ENCODE data around the gene ADH4. TPM values are rescaled to one million over a fixed set of nuclear protein-coding genes. Genes with fewer than 3 reads are reported as not detected.

The ADH4 gene
- total and polyA plus RNA-seq, 2 of the 4 experiments (the other 2 are of a cell fraction), result not detected

DNA sequence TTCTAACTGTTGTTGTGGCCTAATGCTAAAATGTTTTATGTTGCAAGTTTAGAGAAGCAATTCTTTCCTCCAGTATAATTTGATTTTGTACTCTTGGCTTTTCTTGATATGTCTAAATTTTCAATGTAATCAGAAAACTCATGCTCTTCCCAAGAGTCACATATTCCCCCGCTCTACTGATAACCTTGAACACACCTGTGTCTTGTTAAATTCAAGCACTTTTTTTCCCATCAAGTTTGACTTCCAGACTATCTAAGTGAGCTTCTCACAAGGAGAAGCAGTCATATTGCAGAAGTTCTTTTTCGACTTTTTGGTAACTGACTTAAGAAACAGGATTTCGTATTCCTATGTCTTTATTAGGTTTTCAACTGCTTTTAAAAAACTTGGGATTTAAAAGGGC is 7.4 kb upstream of the ADH4 start:
- intact Hi-C loops (cut with micrococcal nuclease), result no loop called here
- Histone ChIP-seq H2AK9ac (replicated peaks; ENCODE audit: low read depth, low read length, poor library complexity) (no peak overlapping the region), H4K91ac (ENCODE audit: insufficient read depth, low read depth, low read length) (no peak overlapping the region), H4K5ac (ENCODE audit: low read depth, low read length) (no peak overlapping the region), H3K4me2 (ENCODE audit: low read depth, low read length) (no peak overlapping the region), H3K18ac (ENCODE audit: low read depth, low read length) (no peak overlapping the region), H4K20me1 (ENCODE audit: insufficient read depth, low read length) (no peaks in the 10 kb centered on the region), H4K8ac (ENCODE audit: low read depth in 2 of 2, low read length in 2 of 2) (no peak overlapping the region), H3K14ac (replicated peaks; ENCODE audit: low read depth, low read length) (no peak overlapping the region), H3K27ac (ENCODE audit: insufficient read depth, low read length) (no peak overlapping the region), H2BK5ac (ENCODE audit: low read depth, low read length, poor library complexity, severe bottlenecking) (no peak overlapping the region), H3K9me1 (ENCODE audit: insufficient read depth, low read length) (no peaks in the 10 kb centered on the region), H3K27me3 (ENCODE audit: control insufficient read depth, insufficient read depth, low read length) (no peaks in the 10 kb centered on the region), H3K4me3 (ENCODE audit: insufficient read depth, low read depth, low read length) (no peak overlapping the region), H3K79me1 (ENCODE audit: low read depth in 1 of 2, low read length in 2 of 2) (no peaks in the 10 kb centered on the region), H3K4me1 (ENCODE audit: control insufficient read depth, insufficient read depth, low read length) (no peaks in the 10 kb centered on the region), H2AFZ (replicated peaks; ENCODE audit: low read length, poor library complexity) (no peak overlapping the region), H3K36me3 (ENCODE audit: control insufficient read depth, insufficient read depth, low read length) (no peaks in the 10 kb centered on the region), H2BK15ac (ENCODE audit: low read depth, low read length) (no peak overlapping the region), H3K23ac (ENCODE audit: low read depth, low read length) (no peak overlapping the region), H2BK120ac (ENCODE audit: low read depth, low read length) (no peak overlapping the region), H3K56ac (ENCODE audit: extremely low read depth, insufficient read depth, low read length) (no peak overlapping the region), H3K4ac (ENCODE audit: low read depth, low read length) (no peak overlapping the region), H2AK5ac (ENCODE audit: low read depth, low read length) (no peak overlapping the region), H3K9me3 (ENCODE audit: control insufficient read depth, insufficient read depth, low read length) (no peaks in the 10 kb centered on the region), H3K9ac (ENCODE audit: low read depth, low read length) (no peak overlapping the region), H2BK20ac (ENCODE audit: low read depth, low read length) (no peak overlapping the region)
- dilution Hi-C loops (cut with HindIII; ENCODE audit: low sequenced_read_pairs, unreplicated experiment), result no loop called here
- in situ Hi-C loops (cut with MboI; ENCODE audit: low sequenced_read_pairs), result no loop called here
- WGBS, 2 experiments (ENCODE audit: extremely low coverage in 2 of 2, insufficient read length in 1 of 2), result no CpG with 5 or more reads among the region's 3 CpGs
- BruUV-seq (replicated peaks), result no TSS peak
- ChIA-PET CTCF (interaction anchor here (1.6 kb wide), 1 partner anchor 9 kb away, joined by 3 read pairs; no protein-coding TSS in a partner anchor), POLR2A (ENCODE audit: unreplicated experiment) (no interaction called here)
- DNase-seq (no peak), ATAC-seq (ENCODE audit: low read depth) (no peak)
- TF ChIP-seq, protein P1, sequence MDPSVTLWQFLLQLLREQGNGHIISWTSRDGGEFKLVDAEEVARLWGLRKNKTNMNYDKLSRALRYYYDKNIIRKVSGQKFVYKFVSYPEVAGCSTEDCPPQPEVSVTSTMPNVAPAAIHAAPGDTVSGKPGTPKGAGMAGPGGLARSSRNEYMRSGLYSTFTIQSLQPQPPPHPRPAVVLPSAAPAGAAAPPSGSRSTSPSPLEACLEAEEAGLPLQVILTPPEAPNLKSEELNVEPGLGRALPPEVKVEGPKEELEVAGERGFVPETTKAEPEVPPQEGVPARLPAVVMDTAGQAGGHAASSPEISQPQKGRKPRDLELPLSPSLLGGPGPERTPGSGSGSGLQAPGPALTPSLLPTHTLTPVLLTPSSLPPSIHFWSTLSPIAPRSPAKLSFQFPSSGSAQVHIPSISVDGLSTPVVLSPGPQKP (IDR thresholded peaks at IDR 0.05; ENCODE audit: borderline replicate concordance, low read depth, low read length), result no peak
- TF ChIP-seq MAZ (IDR thresholded peaks at IDR 0.05; ENCODE audit: borderline replicate concordance, low read depth, low read length), result no peak
- no peak for TF ChIP-seq CHD1 (IDR thresholded peaks at IDR 0.05; ENCODE audit: low read depth, low read length)
- TF ChIP-seq MAFK (IDR thresholded peaks at IDR 0.05; ENCODE audit: low read depth, low read length), result no peak
- TF ChIP-seq FOS (IDR thresholded peaks at IDR 0.05; ENCODE audit: low read depth, low read length), result no peak
- no peak for TF ChIP-seq SMC3 (IDR thresholded peaks at IDR 0.05; ENCODE audit: low read depth, low read length)
- no peak for TF ChIP-seq POLR2A (IDR thresholded peaks at IDR 0.05; ENCODE audit: low read depth, low read length)
- no peak for TF ChIP-seq NFE2L2 (IDR thresholded peaks at IDR 0.05; ENCODE audit: low read depth, low read length)
- no peak for TF ChIP-seq CEBPB (IDR thresholded peaks at IDR 0.05; ENCODE audit: low read depth, low read length)
- TF ChIP-seq BHLHE40 (IDR thresholded peaks at IDR 0.05; ENCODE audit: low read depth, low read length), result no peak
- no peak for TF ChIP-seq RAD21 (IDR thresholded peaks at IDR 0.05; ENCODE audit: low read length)
- TF ChIP-seq RCOR1 (IDR thresholded peaks at IDR 0.05; ENCODE audit: insufficient replicate concordance, low read length), result no peak
- TF ChIP-seq, protein P2, sequence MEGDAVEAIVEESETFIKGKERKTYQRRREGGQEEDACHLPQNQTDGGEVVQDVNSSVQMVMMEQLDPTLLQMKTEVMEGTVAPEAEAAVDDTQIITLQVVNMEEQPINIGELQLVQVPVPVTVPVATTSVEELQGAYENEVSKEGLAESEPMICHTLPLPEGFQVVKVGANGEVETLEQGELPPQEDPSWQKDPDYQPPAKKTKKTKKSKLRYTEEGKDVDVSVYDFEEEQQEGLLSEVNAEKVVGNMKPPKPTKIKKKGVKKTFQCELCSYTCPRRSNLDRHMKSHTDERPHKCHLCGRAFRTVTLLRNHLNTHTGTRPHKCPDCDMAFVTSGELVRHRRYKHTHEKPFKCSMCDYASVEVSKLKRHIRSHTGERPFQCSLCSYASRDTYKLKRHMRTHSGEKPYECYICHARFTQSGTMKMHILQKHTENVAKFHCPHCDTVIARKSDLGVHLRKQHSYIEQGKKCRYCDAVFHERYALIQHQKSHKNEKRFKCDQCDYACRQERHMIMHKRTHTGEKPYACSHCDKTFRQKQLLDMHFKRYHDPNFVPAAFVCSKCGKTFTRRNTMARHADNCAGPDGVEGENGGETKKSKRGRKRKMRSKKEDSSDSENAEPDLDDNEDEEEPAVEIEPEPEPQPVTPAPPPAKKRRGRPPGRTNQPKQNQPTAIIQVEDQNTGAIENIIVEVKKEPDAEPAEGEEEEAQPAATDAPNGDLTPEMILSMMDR (conservative IDR thresholded peaks at IDR 0.05; ENCODE audit: low read depth, low read length), result no peak
- TF ChIP-seq RFX5 (IDR thresholded peaks at IDR 0.05; ENCODE audit: low read depth, low read length), result no peak
- TF ChIP-seq, protein P3, sequence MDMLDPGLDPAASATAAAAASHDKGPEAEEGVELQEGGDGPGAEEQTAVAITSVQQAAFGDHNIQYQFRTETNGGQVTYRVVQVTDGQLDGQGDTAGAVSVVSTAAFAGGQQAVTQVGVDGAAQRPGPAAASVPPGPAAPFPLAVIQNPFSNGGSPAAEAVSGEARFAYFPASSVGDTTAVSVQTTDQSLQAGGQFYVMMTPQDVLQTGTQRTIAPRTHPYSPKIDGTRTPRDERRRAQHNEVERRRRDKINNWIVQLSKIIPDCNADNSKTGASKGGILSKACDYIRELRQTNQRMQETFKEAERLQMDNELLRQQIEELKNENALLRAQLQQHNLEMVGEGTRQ (IDR thresholded peaks at IDR 0.05; ENCODE audit: low read depth, low read length), result no peak
- TF ChIP-seq MXI1 (IDR thresholded peaks at IDR 0.05; ENCODE audit: borderline replicate concordance, low read depth, low read length), result no peak

All from IMR-90 (cell line).